DMS153 treated with DMSO at 0.1 percent for 48 hours (cell line): Measurements from ENCODE around the gene IMPG2.

Experiments used
- DNase-seq: peaks from one replicate; lab custom pipeline; 2025; ENCODE audit not compliant: unreplicated experiment; lab: John Stamatoyannopoulos, UW

IMPG2 gene

GRCh38 chr3:101243285-101244211 is 76.8 kb downstream of the IMPG2 start:
- no peak for DNase-seq

GRCh38 chr3:101240719-101241399 is 79.5 kb downstream of the IMPG2 start:
- DNase-seq = no peak

- DNase-seq = no peak
Measured at GRCh38 chr3:101235048-101235447, 85.3 kb downstream of the IMPG2 start.

GRCh38 chr3:101230618-101231017 is 89.8 kb downstream of the IMPG2 start:
- no peak for DNase-seq

GRCh38 chr3:101229681-101230080 is 90.7 kb downstream of the IMPG2 start:
- no peak for DNase-seq

GRCh38 chr3:101228441-101228840 is 91.9 kb downstream of the IMPG2 start:
- no peak for DNase-seq

- no peak for DNase-seq
Measured at GRCh38 chr3:101224739-101225138, 95.6 kb downstream of the IMPG2 start.

GRCh38 chr3:101223016-101223415 is 97.4 kb downstream of the IMPG2 start:
- no peak for DNase-seq

- no peak for DNase-seq
Measured at GRCh38 chr3:101219842-101220560, 100.4 kb downstream of the IMPG2 start.

- DNase-seq = no peak
Measured at GRCh38 chr3:101217472-101218245, 102.7 kb downstream of the IMPG2 start.

GRCh38 chr3:101216710-101217465 is 103.5 kb downstream of the IMPG2 start:
- DNase-seq = no peak

GRCh38 chr3:101212730-101213129 is 107.6 kb downstream of the IMPG2 start:
- no peak for DNase-seq

- DNase-seq = no peak
Measured at GRCh38 chr3:101204246-101204645, 116.1 kb downstream of the IMPG2 start.

- no peak for DNase-seq
Measured at GRCh38 chr3:101203411-101203810, 117.0 kb downstream of the IMPG2 start.

- DNase-seq = no peak
Measured at GRCh38 chr3:101202640-101203039, 117.7 kb downstream of the IMPG2 start.

GRCh38 chr3:101200461-101200860 is 119.9 kb downstream of the IMPG2 start:
- DNase-seq = no peak

GRCh38 chr3:101195951-101196713 is 124.2 kb downstream of the IMPG2 start:
- DNase-seq = no peak

- no peak for DNase-seq
Measured at GRCh38 chr3:101194392-101194791, 126.0 kb downstream of the IMPG2 start.

GRCh38 chr3:101193957-101194356 is 126.4 kb downstream of the IMPG2 start:
- DNase-seq = no peak
